ENCODE data around the gene IL22RA2. TPM values are rescaled to one million over a fixed set of nuclear protein-coding genes. Genes with fewer than 3 reads are reported as not detected.
A peak's percentile ranks its signal among the peaks of the same experiment; 100 is the strongest.
"Not testable (repeated sequence)": the region's sequence is repeated elsewhere in the genome, so short reads cannot be mapped to it uniquely, and the experiment has no call there.

IL22RA2 gene
- total RNA-seq, 4 donors from 2014 or later: not detected

GRCh38 chr6:137217801-137218472 is 44.5 kb upstream of the IL22RA2 start:
- Histone ChIP-seq H3K9me3 (no peaks in the 10 kb centered on the region), H3K4me3 (peak overlapping the region; percentile 77 to 100 (median 85)), H3K36me3 (no peaks in the 10 kb centered on the region), H3K27me3 (no peaks in the 10 kb centered on the region), H3K27ac (peak overlapping the region; percentile 95 to 99 (median 97)), H3K4me1 (peaks cover 0 to 85% (median 32%) of the 10 kb centered on the region in 4 donors)
- no peak for TF ChIP-seq CTCF (IDR thresholded peaks at IDR 0.05)
- TF ChIP-seq EP300 (IDR thresholded peaks at IDR 0.05): peak in 1 of 2 donors; percentile 34
- no peak for TF ChIP-seq POLR2A (IDR thresholded peaks at IDR 0.05)
- 20 to 23% methylated on average over 12 of the region's 12 CpGs for WGBS, 2 donors
- peak in 1 of 2 donors; percentile 34 for DNase-seq (ENCODE audit: low spot score in 2 of 2)

- Histone ChIP-seq H3K9me3 (no peaks in the 10 kb centered on the region), H3K36me3 (no peaks in the 10 kb centered on the region), H3K27me3 (no peaks in the 10 kb centered on the region), H3K4me1 (peaks cover 0 to 85% (median 36%) of the 10 kb centered on the region in 4 donors), H3K4me3 (peak overlapping the region; percentile 77 to 100 (median 85)), H3K27ac (peak overlapping the region in 3 of 4 donors; percentile 96 to 99 (median 98))
- 42 to 49% methylated on average over 12 of the region's 12 CpGs for WGBS, 2 donors
- TF ChIP-seq POLR2A (IDR thresholded peaks at IDR 0.05) (no peak), EP300 (IDR thresholded peaks at IDR 0.05) (no peak), CTCF (IDR thresholded peaks at IDR 0.05) (no peak)
- DNase-seq (ENCODE audit: low spot score in 2 of 2): no peak
These were observed 43.6 kb upstream of the IL22RA2 start for GRCh38 chr6:137216875-137217553.

GRCh38 chr6:137216106-137216505 is 42.7 kb upstream of the IL22RA2 start:
- TF ChIP-seq EP300 (IDR thresholded peaks at IDR 0.05) (no peak), CTCF (IDR thresholded peaks at IDR 0.05) (no peak), POLR2A (IDR thresholded peaks at IDR 0.05) (no peak)
- peak overlapping the region in 3 of 4 donors; percentile 96 to 99 (median 98) for H3K27ac ChIP-seq
- peak overlapping the region in 2 of 4 donors; percentile 77 to 83 for H3K4me3 ChIP-seq
- peaks cover 0 to 85% (median 35%) of the 10 kb centered on the region in 4 donors for H3K4me1 ChIP-seq
- H3K36me3 ChIP-seq: no peaks in the 10 kb centered on the region
- H3K27me3 ChIP-seq: no peaks in the 10 kb centered on the region
- no peaks in the 10 kb centered on the region for H3K9me3 ChIP-seq
- DNase-seq (ENCODE audit: low spot score in 2 of 2): no peak

GRCh38 chr6:137215630-137216029 is 42.2 kb upstream of the IL22RA2 start:
- not testable (repeated sequence) for DNase-seq (ENCODE audit: low spot score in 2 of 2); H3K36me3 ChIP-seq; H3K27me3 ChIP-seq; H3K9me3 ChIP-seq
- WGBS, 2 donors: 74 to 86% methylated on average over 3 of the region's 3 CpGs
- Histone ChIP-seq H3K4me1 (peaks cover 0 to 85% (median 38%) of the 10 kb centered on the region in 4 donors), H3K27ac (peak overlapping the region in 3 of 4 donors; percentile 96 to 99 (median 98)), H3K4me3 (peak overlapping the region in 2 of 4 donors; percentile 77 to 83)

- peaks cover 0 to 85% (median 41%) of the 10 kb centered on the region in 4 donors for H3K4me1 ChIP-seq
- WGBS, 2 donors: 79 to 84% methylated on average over 3 of the region's 3 CpGs
- peaks cover 0 to under 1% (median 0%) of the 10 kb centered on the region in 3 donors for H3K36me3 ChIP-seq
- H3K9me3 ChIP-seq: no peaks in the 10 kb centered on the region
- DNase-seq (ENCODE audit: low spot score in 2 of 2): no peak
- no peak for TF ChIP-seq EP300 (IDR thresholded peaks at IDR 0.05)
- TF ChIP-seq CTCF (IDR thresholded peaks at IDR 0.05): no peak
- TF ChIP-seq POLR2A (IDR thresholded peaks at IDR 0.05): no peak
- no peaks in the 10 kb centered on the region for H3K27me3 ChIP-seq
- peak overlapping the region in 1 of 4 donors; percentile 83 for H3K4me3 ChIP-seq
- peak overlapping the region in 2 of 4 donors; percentile 65 to 98 for H3K27ac ChIP-seq
These were observed 41.5 kb upstream of the IL22RA2 start for GRCh38 chr6:137214931-137215330.

Measured in tibial nerve (tissue), 4 donors.